GM10266 (cell line): ENCODE data around the gene GMDS.

Source experiments
- DNase-seq: peaks from one replicate; pipeline ENCODE4 v3.0.0; 2012; ENCODE audit errors: extremely low spot score
- TF ChIP-seq, protein P1 (sequence below): IDR thresholded peaks from 2 replicates; pipeline ENCODE4 v1.5.1; 2012; ENCODE audit warnings: mild to moderate bottlenecking, low read depth; ENCODE audit not compliant: control insufficient read depth, insufficient read depth; ENCODE audit errors: missing control alignments

Gene GMDS

DNA sequence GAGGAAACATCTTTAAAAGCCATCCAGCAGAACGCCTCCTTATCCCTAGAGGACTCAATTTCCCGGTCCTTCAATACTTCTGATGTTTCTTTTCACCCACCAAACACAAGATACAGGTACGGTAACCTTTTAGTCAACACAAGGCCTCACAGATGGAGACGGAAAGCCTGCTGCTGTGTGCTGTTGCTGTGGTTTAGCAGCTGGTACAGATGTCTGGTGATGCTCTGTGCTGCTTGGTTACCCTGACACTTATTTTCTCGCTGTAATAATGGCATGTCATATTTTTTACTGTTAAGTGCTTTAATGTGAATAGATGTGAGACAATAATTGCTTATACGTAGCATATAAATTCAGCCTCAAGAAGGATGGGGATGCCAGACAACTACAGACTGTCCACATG lies 25.3 kb downstream of the GMDS start:
- TF ChIP-seq, protein P1, sequence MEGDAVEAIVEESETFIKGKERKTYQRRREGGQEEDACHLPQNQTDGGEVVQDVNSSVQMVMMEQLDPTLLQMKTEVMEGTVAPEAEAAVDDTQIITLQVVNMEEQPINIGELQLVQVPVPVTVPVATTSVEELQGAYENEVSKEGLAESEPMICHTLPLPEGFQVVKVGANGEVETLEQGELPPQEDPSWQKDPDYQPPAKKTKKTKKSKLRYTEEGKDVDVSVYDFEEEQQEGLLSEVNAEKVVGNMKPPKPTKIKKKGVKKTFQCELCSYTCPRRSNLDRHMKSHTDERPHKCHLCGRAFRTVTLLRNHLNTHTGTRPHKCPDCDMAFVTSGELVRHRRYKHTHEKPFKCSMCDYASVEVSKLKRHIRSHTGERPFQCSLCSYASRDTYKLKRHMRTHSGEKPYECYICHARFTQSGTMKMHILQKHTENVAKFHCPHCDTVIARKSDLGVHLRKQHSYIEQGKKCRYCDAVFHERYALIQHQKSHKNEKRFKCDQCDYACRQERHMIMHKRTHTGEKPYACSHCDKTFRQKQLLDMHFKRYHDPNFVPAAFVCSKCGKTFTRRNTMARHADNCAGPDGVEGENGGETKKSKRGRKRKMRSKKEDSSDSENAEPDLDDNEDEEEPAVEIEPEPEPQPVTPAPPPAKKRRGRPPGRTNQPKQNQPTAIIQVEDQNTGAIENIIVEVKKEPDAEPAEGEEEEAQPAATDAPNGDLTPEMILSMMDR, result no peak
- DNase-seq, result no peak

DNA sequence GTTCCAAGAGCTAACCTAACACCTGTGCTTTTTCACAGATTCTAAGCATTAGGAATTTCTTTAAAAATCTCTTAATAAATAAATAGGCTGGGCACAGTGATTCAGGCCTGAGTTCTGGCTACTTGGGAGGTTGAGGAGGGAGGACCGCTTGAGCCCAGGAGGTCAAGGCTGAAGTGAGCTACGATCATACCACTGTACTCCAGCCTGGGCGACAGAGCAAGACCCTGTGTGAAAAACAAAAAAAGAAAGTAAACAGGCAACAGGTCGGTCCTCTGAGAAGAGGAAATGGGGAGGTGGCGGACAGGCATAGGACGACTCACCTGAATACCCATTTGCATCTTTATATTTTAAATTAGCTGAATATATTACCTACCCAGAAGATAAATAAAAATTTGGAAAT lies 26.5 kb downstream of the GMDS start:
- no peak for DNase-seq
- TF ChIP-seq, protein P1, result no peak

DNA sequence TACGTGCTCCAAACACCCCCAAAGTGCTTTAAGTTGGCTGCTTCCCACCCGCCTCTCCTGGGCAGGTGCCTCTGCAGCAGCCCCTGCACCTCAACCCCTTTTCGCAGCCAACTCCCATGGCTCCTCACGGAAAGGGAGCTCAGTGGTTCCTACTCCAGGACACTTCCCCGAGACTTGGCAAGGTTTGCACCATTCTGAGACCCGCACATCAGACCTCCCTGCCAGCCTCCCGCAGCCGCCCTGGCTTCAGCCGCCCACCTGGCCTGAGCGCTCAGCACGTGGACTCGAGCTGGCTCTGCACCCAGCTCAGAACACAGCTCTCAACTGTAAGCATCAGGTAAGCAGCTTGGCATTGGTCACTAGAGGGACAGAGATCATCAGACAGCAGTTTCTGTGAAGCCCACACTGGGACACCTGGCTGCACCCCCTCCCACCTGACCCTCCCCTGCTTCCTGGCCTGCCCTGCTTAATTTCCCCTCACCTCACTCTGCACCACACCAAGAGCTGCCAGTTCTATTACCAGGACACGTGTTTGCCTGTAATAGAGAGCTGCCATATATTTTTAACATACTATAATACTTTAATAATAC lies 28.5 kb downstream of the GMDS start:
- TF ChIP-seq, protein P1, result no peak
- DNase-seq, result no peak

DNA sequence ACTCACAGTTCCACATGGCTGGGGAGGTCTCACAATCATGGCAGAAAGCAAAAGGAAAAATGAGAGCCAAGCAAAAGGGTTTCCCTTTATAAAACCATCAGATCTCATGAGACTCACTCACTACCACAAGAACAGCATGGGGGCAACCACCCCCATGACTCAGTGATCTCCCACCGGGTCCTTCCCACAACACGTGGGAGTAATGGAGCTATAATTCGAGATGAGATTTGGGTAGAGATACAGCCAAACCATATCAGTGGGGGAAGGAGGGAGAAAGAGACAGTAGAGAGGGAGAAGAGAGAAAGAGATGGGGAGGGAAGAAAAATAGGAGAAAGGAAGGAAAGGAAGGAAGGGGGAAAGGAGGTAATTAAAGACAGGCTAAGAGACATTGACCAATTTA lies 30.1 kb downstream of the GMDS start:
- TF ChIP-seq, protein P1, result no peak

DNA sequence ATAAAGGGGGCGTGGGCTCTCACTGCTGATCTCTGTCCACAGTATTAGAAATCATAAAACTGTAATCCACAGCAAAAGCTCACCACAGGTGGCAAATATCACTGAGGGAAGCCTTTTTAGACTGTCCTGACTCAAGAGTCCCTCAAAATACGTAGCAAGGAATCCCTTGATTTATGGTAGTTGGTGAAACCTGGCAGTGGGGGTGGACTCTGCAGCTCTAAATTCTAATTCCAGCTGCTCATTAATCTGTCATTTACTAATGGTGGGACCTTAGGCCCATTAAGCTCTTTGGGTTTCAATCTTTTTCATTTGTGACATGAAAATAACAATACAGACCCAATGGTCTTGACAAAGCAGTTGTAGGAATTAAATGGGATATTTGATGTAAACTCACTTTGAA lies 32.3 kb downstream of the GMDS start:
- no peak for DNase-seq
- TF ChIP-seq, protein P1, result no peak

More for the DNA sequence above, 30.1 kb downstream of the GMDS start:
- no peak for DNase-seq

DNA sequence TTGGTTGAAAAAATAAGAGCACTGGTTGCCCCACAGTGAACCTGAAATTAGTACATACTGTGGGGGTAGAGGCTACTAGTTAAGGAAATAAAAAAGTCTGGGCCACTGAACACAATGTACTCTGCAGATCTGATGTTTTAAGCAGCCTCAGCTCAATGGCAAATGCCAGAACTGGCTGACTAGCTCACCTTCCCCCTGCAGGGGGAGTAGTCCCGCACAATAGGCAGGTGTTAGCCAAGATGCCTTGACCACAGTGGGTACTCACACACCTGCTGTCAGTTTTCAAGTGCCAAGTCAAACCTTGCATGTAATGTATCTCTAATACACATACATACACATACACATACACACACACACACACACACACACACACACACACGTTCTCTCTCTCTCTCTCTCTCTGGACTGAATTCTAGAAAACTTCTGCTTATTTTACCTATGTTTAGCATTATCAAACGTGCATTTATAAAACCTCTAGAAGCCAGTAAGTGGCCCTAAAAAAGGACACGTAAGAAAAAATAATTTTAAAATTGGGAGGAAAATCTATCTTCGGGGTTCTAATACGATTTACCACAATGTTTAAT lies 36.1 kb downstream of the GMDS start:
- DNase-seq, result peak; percentile 55
- TF ChIP-seq, protein P1, result peak; percentile 79

DNA sequence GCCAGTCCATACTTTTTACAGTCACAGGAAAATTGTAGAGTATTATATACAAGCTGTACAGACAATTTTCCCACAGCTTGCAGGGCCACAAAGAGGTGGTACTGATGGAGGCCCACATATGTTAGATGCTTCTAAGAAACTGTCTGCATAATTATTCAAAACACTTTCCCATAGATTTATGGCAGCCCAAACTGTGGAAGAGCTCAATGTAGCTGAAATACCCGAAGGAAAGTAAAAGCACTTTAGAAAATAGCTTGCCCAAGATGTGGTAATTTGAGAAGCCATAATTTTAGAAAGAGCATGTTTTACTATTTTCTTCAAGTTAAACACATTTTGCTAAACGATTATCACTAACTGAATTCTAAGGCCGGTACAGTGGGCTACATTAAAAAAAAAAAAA lies 36.9 kb downstream of the GMDS start:
- no peak for DNase-seq

More for the DNA sequence above, 36.9 kb downstream of the GMDS start:
- TF ChIP-seq, protein P1, result no peak
